ENCODE data around the gene SH3BP2.
A peak's percentile ranks its signal among the peaks of the same experiment; 100 is the strongest.
"Not testable (repeated sequence)": the region's sequence is repeated elsewhere in the genome, so short reads cannot be mapped to it uniquely, and the experiment has no call there.

The SH3BP2 gene

GRCh38 chr4:2792711-2793585 lies at the start of gene SH3BP2:
SH3BP2 (plus strand) TSS chr4:2793085; CDS start chr4:2820618, 27,533 bp downstream.
- DNase-seq: peak; percentile 88

- no peak for DNase-seq
Observed at GRCh38 chr4:2743518-2744445, 49.1 kb upstream of the SH3BP2 start.

GRCh38 chr4:2744576-2745270 lies 48.2 kb upstream of the SH3BP2 start:
- DNase-seq: no peak

GRCh38 chr4:2745516-2745915 lies 47.4 kb upstream of the SH3BP2 start:
- DNase-seq: no peak

- peak; percentile 97 for DNase-seq
Observed at GRCh38 chr4:2745981-2746806, 46.7 kb upstream of the SH3BP2 start.

- DNase-seq: no peak
Observed at GRCh38 chr4:2746891-2747695, 45.8 kb upstream of the SH3BP2 start.

- no peak for DNase-seq
Observed at GRCh38 chr4:2750719-2751605, 41.9 kb upstream of the SH3BP2 start.

GRCh38 chr4:2753436-2753835 lies 39.4 kb upstream of the SH3BP2 start:
- DNase-seq: no peak

GRCh38 chr4:2754848-2755819 lies 37.8 kb upstream of the SH3BP2 start:
- DNase-seq: no peak

- peak; percentile 92 for DNase-seq
Observed at GRCh38 chr4:2755821-2756690, 36.8 kb upstream of the SH3BP2 start, which contains the start of gene TNIP2. TNIP2 (minus strand) TSS chr4:2756336; CDS start chr4:2756289, 47 bp downstream.

GRCh38 chr4:2756691-2757350 lies 36.1 kb upstream of the SH3BP2 start:
- no peak for DNase-seq

GRCh38 chr4:2757426-2757825 lies 35.5 kb upstream of the SH3BP2 start:
- no peak for DNase-seq

GRCh38 chr4:2761035-2761923 lies 31.6 kb upstream of the SH3BP2 start:
- peak; percentile 54 for DNase-seq

- DNase-seq: no peak
Observed at GRCh38 chr4:2762048-2762447, 30.8 kb upstream of the SH3BP2 start.

- not testable (repeated sequence) for DNase-seq
Observed at GRCh38 chr4:2762486-2763370, 30.2 kb upstream of the SH3BP2 start.
